HG03045 (cell line): ENCODE measurements around the gene RFT1.

Experiments
- ATAC-seq: cut with Tn5 transposase; IDR thresholded peaks from one replicate; pipeline ENCODE4 v1.9.1; 2021; ENCODE audit warnings: mild to moderate bottlenecking, moderate library complexity; ENCODE audit not compliant: unreplicated experiment

RFT1 gene

DNA sequence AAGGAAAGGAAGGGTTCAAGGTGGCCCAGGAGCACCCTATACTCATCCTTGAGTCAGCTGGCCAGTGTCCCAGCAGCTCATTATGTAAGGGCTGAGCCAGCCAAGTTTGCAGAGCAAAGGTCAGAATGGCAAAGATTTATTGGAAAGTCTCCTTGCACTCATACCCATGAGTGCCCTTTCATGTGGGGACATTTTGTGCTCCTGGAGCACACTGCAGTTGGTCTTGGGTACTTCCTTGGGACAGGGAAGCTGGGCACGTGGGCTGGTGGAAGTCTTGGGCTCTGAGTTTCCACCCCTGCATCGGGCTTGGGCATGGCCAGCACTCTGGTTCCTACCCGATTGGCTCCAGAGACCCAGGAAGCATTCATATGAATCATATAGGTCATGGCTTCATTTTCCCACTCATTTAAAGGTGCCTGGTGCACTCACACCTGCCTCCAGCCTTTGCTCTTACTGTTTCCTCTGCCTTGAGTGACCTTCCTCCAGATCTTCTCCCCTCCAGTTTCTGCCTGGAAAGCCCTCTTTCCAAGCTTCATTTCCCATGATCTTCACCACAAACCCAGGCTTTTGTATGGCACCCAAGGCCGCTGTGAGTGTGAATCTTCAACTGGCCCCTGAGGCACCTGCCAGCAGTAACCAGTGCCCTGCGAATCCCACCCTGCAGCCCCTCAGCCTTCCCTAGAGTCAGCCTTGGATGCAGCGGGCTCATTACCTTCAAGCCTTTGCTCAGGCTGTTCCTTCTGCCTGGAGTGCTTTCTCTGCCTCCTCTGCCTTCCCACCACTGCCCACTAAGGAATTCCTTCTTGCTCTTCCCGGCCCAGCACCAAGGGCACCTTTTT is 20.2 kb upstream of the RFT1 start:
- no peak for ATAC-seq

GRCh38 chr3:53149699-53150098 is 19.5 kb upstream of the RFT1 start:
- ATAC-seq: no peak

DNA sequence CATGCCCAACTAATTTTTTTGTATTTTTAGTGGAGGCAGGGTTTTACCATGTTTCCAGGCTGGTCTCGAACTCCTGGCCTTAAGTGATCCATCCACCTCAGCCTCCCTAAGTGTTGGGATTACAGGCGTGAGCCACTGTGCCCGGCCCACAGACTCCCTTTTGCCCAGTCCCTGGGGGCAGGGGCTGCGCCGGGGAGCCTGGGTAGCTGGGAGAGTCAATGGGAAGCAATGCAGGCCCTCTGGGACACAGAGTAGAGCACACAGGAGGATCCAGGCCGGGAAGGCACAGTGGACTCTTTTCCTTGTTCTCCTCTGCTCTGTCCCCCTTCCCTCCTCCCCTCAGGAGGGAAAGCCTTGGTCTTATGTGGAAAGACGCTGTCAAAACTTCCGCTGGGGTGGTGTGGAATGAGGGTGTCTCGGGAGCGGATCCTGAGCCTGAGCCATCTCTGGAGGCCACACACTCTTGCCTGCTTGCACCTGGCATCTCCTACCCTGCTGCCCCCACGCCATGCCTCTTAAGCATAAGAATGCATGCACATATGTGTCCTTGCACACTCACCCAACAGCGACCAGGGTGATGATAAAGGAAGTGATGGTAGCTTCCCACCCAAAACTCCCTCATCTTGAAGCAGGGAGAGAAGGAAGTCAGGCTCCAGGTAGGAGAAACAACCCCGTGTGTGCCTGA is 18.9 kb upstream of the RFT1 start:
- no peak for ATAC-seq

DNA sequence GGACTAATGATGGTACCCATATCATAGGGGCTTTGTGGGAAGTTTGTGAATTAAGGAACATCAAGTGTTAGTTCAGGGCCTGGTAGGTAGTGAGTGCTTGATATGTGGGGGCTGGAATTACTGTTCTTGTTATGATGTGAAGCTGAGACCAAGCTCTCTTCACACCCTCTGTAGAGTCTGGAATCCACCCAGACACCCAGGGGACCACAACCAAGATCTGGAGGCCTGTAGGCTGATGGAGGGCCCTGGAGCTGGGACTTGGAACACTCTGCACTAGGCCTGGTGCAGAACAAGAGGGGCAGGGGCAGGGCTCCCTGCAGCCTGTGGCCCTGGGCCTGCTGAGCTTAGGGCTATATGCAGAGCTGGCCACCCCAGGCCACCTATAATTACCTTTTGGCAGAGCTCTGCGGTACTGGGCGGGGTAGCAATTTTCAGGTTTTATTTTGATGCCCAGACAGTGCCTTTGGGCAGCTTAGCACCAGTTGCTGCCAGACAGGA is 17.7 kb upstream of the RFT1 start:
- ATAC-seq: no peak

DNA sequence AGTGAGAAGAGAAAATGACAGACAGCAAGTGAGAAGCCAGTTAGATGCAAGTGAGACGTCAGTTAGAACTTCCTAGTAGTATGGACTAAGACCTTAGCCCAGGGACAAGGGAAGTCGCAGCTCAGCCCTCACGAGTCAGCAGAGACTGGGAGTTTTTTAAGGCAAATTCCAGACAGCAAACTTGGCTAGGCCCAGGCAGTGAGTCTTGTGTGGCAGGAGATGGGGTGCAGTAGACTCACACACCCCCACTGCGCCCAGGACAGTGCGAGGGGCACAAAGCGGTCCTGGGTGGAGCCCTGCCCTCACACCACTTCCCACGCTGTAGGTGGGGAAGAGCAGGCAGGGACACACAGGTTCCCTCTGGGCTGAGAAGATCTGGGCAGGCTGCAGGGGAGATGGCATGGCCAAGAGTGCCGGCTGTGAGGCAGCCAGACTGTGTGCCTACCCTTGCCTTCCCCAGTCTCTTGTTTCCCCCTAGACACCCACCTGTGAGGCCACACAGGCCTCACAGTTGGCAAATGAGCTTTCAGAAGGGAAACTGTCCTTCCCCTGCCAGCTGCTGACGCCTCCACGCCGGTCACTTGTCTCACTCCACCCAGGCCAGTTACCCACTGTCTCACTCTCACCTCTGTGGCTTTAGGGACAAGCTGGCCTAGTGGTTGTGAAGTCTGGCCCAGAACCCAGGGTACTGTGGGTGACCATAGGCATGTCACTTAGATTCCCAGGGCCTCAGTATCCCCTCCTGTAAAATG is 17.1 kb upstream of the RFT1 start:
- no peak for ATAC-seq

- ATAC-seq: no peak
These were observed 16.2 kb upstream of the RFT1 start for GRCh38 chr3:53146319-53146891.

DNA sequence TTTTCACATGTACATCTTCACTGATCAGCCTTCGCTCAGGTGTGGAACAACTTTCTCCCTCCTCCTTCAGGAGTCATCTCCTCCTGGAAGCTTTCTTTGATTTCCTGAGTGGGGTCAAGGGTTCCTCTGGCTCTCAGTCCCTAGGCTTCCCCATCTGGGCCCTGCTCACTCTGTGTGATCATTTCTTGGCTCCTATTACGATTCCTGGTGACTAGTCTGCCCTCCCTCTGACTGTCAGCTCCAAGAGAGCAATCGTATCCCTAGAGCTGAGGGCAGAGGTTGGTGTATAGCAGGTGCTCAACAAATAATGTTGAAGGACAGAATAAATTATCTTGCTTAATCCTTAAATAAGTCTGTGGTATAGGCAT is 15.5 kb upstream of the RFT1 start:
- ATAC-seq: no peak

DNA sequence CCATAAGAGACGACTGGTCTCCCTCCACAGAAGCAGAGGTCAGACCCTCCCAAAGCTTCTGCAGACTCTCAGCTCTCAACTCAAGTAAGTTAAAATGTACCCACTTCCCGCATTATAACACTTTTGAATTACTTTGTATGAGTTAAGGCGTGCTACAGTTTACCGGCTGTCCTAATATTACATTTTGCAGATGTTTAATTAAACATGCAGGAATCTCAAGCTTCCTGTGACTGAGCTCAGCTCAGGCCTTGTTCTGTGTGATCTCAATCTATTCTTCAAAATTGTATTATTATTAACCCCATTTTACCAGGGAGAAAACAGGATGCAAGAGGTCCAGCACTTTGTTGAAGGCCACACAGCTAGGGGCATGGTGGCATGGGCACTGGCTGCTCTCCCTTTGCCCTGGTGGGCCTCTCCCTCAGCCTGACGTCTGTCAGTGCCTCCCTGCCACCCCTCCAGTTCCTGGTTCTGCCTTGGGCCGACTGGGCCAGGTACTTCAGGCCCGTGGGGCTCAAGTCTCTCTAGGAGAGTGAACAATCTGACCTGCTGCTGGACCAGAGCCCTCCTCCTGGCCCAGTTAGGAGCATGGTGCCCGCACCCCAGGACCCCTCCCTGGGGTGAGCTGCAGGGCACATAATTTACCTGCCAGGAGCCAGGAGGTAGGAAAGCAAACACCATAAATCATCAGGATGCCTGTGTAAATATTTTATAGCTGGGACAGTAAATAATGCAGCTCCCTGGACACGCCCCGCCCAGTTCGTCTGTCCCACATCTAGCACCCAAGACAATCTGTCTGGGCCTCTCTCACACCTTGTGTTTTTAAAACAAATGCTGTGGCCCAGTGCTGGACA is 14.9 kb upstream of the RFT1 start:
- ATAC-seq: no peak

- ATAC-seq: no peak
These were observed 14.2 kb upstream of the RFT1 start for GRCh38 chr3:53144446-53144845.

- ATAC-seq: no peak
These were observed 12.8 kb upstream of the RFT1 start for GRCh38 chr3:53142986-53143385.

GRCh38 chr3:53140847-53141845 is 10.9 kb upstream of the RFT1 start:
- ATAC-seq: no peak

GRCh38 chr3:53139906-53140846 is 9.9 kb upstream of the RFT1 start:
- ATAC-seq: no peak

- ATAC-seq: no peak
These were observed 7.7 kb upstream of the RFT1 start for GRCh38 chr3:53137835-53138446.

- ATAC-seq: no peak
These were observed 7.0 kb upstream of the RFT1 start for GRCh38 chr3:53137221-53137620.

- peak; percentile 54 for ATAC-seq
These were observed 4.5 kb upstream of the RFT1 start for GRCh38 chr3:53134631-53135232.

- ATAC-seq: no peak
These were observed 2.1 kb upstream of the RFT1 start for GRCh38 chr3:53132347-53132746.

GRCh38 chr3:53131096-53131495 is 861 bp upstream of the RFT1 start:
- no peak for ATAC-seq
